ENCODE results near the gene LOXHD1.

Gene LOXHD1

GRCh38 chr18:46434629-46435028 lies 222.4 kb downstream of the LOXHD1 start:
- no peak overlapping the region for H3K4me3 ChIP-seq (replicated peaks; ENCODE audit: low read depth, low read length)
- no peak for TF ChIP-seq CTCF (IDR thresholded peaks at IDR 0.05; ENCODE audit: low read depth, low read length, missing control alignments)
- DNase-seq (ENCODE audit: extremely low read depth, low read depth) = no peak

GRCh38 chr18:46433121-46433826 lies 223.7 kb downstream of the LOXHD1 start:
- no peak overlapping the region for H3K4me3 ChIP-seq (replicated peaks; ENCODE audit: low read depth, low read length)
- DNase-seq (ENCODE audit: extremely low read depth, low read depth) = no peak
- no peak for TF ChIP-seq CTCF (IDR thresholded peaks at IDR 0.05; ENCODE audit: low read depth, low read length, missing control alignments)

GRCh38 chr18:46431522-46432171 lies 225.4 kb downstream of the LOXHD1 start:
- no peak for TF ChIP-seq CTCF (IDR thresholded peaks at IDR 0.05; ENCODE audit: low read depth, low read length, missing control alignments)
- no peak for DNase-seq (ENCODE audit: extremely low read depth, low read depth)

GRCh38 chr18:46429649-46430224 lies 227.3 kb downstream of the LOXHD1 start:
- no peak overlapping the region for H3K4me3 ChIP-seq (replicated peaks; ENCODE audit: low read depth, low read length)
- DNase-seq (ENCODE audit: extremely low read depth, low read depth) = no peak
- TF ChIP-seq CTCF (IDR thresholded peaks at IDR 0.05; ENCODE audit: low read depth, low read length, missing control alignments) = no peak

More at GRCh38 chr18:46431522-46432171, 225.4 kb downstream of the LOXHD1 start:
- H3K4me3 ChIP-seq (replicated peaks; ENCODE audit: low read depth, low read length) = no peak overlapping the region

- no peak for DNase-seq (ENCODE audit: extremely low read depth, low read depth)
Observed at GRCh38 chr18:46429130-46429529, 227.9 kb downstream of the LOXHD1 start.

GRCh38 chr18:46428368-46428767 lies 228.7 kb downstream of the LOXHD1 start:
- no peak for TF ChIP-seq CTCF (IDR thresholded peaks at IDR 0.05; ENCODE audit: low read depth, low read length, missing control alignments)
- H3K4me3 ChIP-seq (replicated peaks; ENCODE audit: low read depth, low read length) = no peak overlapping the region
- no peak for DNase-seq (ENCODE audit: extremely low read depth, low read depth)

More at GRCh38 chr18:46429130-46429529, 227.9 kb downstream of the LOXHD1 start:
- no peak overlapping the region for H3K4me3 ChIP-seq (replicated peaks; ENCODE audit: low read depth, low read length)
- no peak for TF ChIP-seq CTCF (IDR thresholded peaks at IDR 0.05; ENCODE audit: low read depth, low read length, missing control alignments)

Measured in HFF-Myc (cell line).